Neural progenitor cell (in vitro differentiated cells): Measurements from ENCODE around the gene B3GAT1.

Source experiments
- CTCF ChIP-seq: fragments of 200-600 bp; sonication (generic); IDR thresholded peaks from 2 replicates; pipeline ENCODE4 v1.5.1; 2017; ENCODE audit warnings: antibody characterized with exemption, mild to moderate bottlenecking
- EZH2 ChIP-seq: fragments of 200-600 bp; sonication (generic); IDR thresholded peaks from 2 replicates; pipeline ENCODE4 v1.6.1; 2017; ENCODE audit warnings: antibody characterized with exemption, mild to moderate bottlenecking, moderate library complexity

GRCh38 chr11:134355136-134355535 is 56.9 kb downstream of the B3GAT1 start:
- TF ChIP-seq EZH2, result no peak
- TF ChIP-seq CTCF, result no peak
